Uterus (tissue), 4 donors: Measurements from ENCODE around the gene EPC1. TPM values are rescaled to one million over a fixed set of nuclear protein-coding genes. Genes with fewer than 3 reads are reported as not detected.

Experiments used
- DNase-seq, 2 donors: peaks; one replicate each; pipeline ENCODE4 v3.0.0-alpha.2; 2019 to 2020
- H3K27ac ChIP-seq, 2 donors: fragments of 200-600 bp; sonication (generic); 1 replicate in 1 of 2; 2 replicates in 1 of 2; pipeline ENCODE4 v1.5.1; 2016 to 2018
- H3K27me3 ChIP-seq, 2 donors: fragments of 200-600 bp; sonication (generic); one replicate each; pipeline ENCODE4 v1.5.1; 2018 to 2019; ENCODE audit warnings: control low read depth in 1 of 2
- H3K36me3 ChIP-seq, 2 donors: fragments of 200-600 bp; sonication (generic); one replicate each; pipeline ENCODE4 v1.5.1; 2019; ENCODE audit warnings: control low read depth in 1 of 2
- H3K4me1 ChIP-seq, 2 donors: fragments of 200-600 bp; sonication (generic); one replicate each; pipeline ENCODE4 v1.5.1; 2018 to 2019; ENCODE audit warnings: control low read depth in 1 of 2
- H3K4me3 ChIP-seq, 2 donors: fragments of 200-600 bp; sonication (generic); 1 replicate in 1 of 2; 2 replicates in 1 of 2; pipeline ENCODE4 v1.5.1; 2018 to 2019; ENCODE audit warnings: mild to moderate bottlenecking in 1 of 2
- H3K9me3 ChIP-seq, 2 donors: fragments of 200-600 bp; sonication (generic); one replicate each; pipeline ENCODE4 v1.5.1; 2019; ENCODE audit warnings: control low read depth in 1 of 2
- CTCF ChIP-seq, 4 experiments: fragments of 200-600 bp in 2 of 4; fragments of 450-650 bp in 2 of 4; sonication (generic) in 2 of 4; IDR thresholded peaks; one replicate each; pipeline ENCODE4 v1.5.1; 2016 to 2019; ENCODE audit warnings: antibody characterized with exemption in 4 of 4, mild to moderate bottlenecking in 2 of 4, moderate library complexity in 1 of 4
- POLR2A ChIP-seq, 2 donors: fragments of 450-650 bp; IDR thresholded peaks; one replicate each; pipeline ENCODE4 v1.6.1; 2016; ENCODE audit warnings: antibody characterized with exemption in 2 of 2, mild to moderate bottlenecking in 1 of 2, moderate library complexity in 1 of 2
- intact Hi-C: fragments of 100-400 bp; cut with DNase I; formaldehyde crosslinking; loops from one replicate; pipeline ENCODE4 v1.15.1; 2023; ENCODE audit warnings: low total_unique reads
- total RNA-seq, 4 donors: library from RNA; depleted of rRNA in 3 of 4; stranded (reverse); fragments of >200 nt in 3 of 4; gene quantifications; one replicate each; pipeline versions ENCODE4 v1.1.0 to v1.2.4, GENCODE V29; 2014 to 2023
- donor health status: DM: yes; HTN: yes; CAD: no.

EPC1 gene
- total RNA-seq, 4 donors from 2014 or later: 34.7 to 109 (median 48.8) TPM

DNA sequence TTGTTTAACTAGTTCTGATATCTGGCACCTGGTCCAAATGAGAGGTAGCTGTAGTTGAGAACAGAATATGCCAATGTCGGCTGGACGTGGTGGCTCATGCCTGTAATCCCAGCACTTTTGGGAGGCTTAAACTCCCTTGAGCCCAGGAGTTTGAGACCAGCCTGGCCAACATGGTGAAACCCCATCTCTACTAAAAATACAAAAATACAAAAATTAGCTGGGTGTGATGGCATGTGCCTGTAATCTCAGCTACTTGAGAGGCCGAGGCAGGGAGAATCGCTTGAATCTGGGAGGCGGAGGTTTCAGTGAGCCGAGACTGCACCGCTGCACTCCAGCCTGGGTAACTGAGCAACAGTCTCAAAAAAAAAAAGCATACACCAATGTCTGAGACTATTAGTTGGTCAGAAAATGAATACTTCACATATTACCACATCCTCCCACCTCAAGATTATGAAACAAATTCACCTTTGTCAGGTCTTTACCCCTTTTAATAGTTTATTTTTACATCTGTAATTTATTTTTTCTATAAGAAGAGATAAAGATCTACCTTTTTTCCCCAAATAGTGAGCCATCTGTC is 38.8 kb downstream of the EPC1 start:
- no peaks in the 10 kb centered on the region for H3K4me1 ChIP-seq
- no peak overlapping the region for H3K27ac ChIP-seq
- H3K27me3 ChIP-seq: no peaks in the 10 kb centered on the region
- no peaks in the 10 kb centered on the region for H3K9me3 ChIP-seq
- DNase-seq: no peak
- no peak for TF ChIP-seq CTCF (IDR thresholded peaks at IDR 0.05)
- no peak for TF ChIP-seq POLR2A (IDR thresholded peaks at IDR 0.05)
- no peak overlapping the region for H3K4me3 ChIP-seq
- intact Hi-C loops: no loop called here
- H3K36me3 ChIP-seq: no peaks in the 10 kb centered on the region

DNA sequence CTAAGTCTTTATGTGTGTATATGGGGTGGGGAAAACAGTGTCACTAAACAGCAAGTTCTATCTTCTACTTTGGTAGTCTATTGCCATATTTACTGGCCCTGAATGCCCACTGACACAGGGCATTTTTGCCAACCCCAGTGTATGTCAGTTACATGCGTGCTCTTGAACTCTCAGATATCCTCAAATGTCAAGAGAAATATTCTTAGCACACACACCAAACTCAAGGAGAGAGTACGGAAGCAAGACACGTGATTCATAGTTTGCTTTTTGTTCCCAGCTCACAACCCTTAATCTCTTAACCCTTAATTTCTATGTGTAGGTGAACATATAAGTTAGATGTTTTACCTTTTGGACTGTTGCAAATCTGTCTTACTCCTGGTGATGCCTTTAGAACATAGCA is 39.3 kb downstream of the EPC1 start:
- no peaks in the 10 kb centered on the region for H3K36me3 ChIP-seq
- DNase-seq: no peak
- H3K27ac ChIP-seq: no peak overlapping the region
- H3K4me3 ChIP-seq: no peak overlapping the region
- intact Hi-C loops: no loop called here
- no peaks in the 10 kb centered on the region for H3K27me3 ChIP-seq
- no peaks in the 10 kb centered on the region for H3K9me3 ChIP-seq
- H3K4me1 ChIP-seq: no peaks in the 10 kb centered on the region
- TF ChIP-seq POLR2A (IDR thresholded peaks at IDR 0.05) (no peak), CTCF (IDR thresholded peaks at IDR 0.05) (no peak)

GRCh38 chr10:32299354-32299980 is 47.5 kb downstream of the EPC1 start:
- intact Hi-C loops: no loop called here
- Histone ChIP-seq H3K4me3 (no peak overlapping the region), H3K27me3 (no peaks in the 10 kb centered on the region), H3K27ac (no peak overlapping the region), H3K9me3 (no peaks in the 10 kb centered on the region), H3K4me1 (no peaks in the 10 kb centered on the region), H3K36me3 (no peaks in the 10 kb centered on the region)
- DNase-seq: no peak
- no peak for TF ChIP-seq POLR2A (IDR thresholded peaks at IDR 0.05)
- no peak for TF ChIP-seq CTCF (IDR thresholded peaks at IDR 0.05)

DNA sequence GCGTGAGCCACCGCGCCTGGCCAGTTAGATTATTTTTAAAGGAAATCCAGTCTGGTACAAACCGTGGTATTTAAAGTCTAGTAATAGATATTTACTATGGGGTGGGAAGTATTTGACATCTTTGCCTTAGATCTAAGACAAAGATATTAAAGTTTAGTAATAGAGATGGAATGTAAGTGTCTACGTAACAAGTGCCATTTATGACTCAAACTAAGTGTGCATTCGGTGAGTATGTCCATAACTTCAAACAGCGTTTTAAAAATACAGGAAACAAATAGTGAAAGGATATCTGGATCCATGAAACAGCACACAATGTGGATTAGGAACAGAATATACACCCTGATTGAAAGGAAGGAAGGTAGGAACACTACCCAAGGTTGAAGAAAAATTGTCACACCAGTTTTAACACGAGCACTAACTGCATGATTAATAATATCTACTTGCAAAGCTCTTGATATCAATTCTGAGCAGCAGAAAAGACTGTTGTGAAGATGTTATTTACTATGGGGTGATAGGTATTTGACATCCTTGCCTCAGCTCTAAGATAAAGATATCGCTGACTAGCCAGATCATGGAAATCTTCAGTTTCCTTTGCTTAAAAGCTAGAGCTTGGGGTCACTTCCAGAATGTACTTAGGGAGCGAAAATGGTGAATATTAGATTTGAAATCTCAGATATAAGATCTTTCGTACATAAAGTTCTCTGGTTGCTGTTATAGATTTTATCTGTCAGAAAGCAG is 48.7 kb downstream of the EPC1 start:
- intact Hi-C loops: no loop called here
- Histone ChIP-seq H3K9me3 (no peaks in the 10 kb centered on the region), H3K4me3 (no peak overlapping the region), H3K36me3 (no peaks in the 10 kb centered on the region), H3K27me3 (no peaks in the 10 kb centered on the region), H3K4me1 (no peaks in the 10 kb centered on the region), H3K27ac (no peak overlapping the region)
- DNase-seq: no peak
- TF ChIP-seq POLR2A (IDR thresholded peaks at IDR 0.05): no peak

DNA sequence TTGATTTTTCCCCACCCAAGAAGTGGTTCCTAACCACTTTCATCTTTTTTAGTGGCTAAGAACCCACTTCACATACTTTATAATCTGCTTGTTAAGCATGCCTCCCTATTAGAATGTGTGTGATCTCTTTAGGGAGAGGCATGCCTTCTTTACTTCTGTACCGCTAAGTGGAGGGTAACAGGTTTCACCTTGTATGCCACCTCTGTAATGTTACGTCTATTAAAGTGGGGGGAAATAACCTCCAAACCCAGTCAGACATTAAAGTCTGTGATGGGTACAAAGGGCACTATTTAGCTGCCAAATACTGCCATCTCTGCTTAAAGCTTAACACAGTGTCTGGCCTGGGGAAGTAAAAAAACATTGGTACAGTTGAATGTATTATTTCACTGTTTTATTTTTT is 51.9 kb downstream of the EPC1 start:
- H3K4me3 ChIP-seq: no peak overlapping the region
- intact Hi-C loops: no loop called here
- no peaks in the 10 kb centered on the region for H3K27me3 ChIP-seq
- no peak overlapping the region for H3K27ac ChIP-seq
- H3K36me3 ChIP-seq: no peaks in the 10 kb centered on the region
- TF ChIP-seq CTCF (IDR thresholded peaks at IDR 0.05) (no peak), POLR2A (IDR thresholded peaks at IDR 0.05) (no peak)
- DNase-seq: no peak
- no peaks in the 10 kb centered on the region for H3K9me3 ChIP-seq
- H3K4me1 ChIP-seq: no peaks in the 10 kb centered on the region
